ENCODE data around the gene OR52J3. TPM values are rescaled to one million over a fixed set of nuclear protein-coding genes. Genes with fewer than 3 reads are reported as not detected.

OR52J3 gene
- total RNA-seq, 4 donors from 2014 or later = not detected

GRCh38 chr11:5021996-5022395, 24.3 kb upstream of the OR52J3 start:
- no peak for DNase-seq
- H3K27ac ChIP-seq = no peak overlapping the region
- no peak for TF ChIP-seq POLR2A (IDR thresholded peaks at IDR 0.05)
- TF ChIP-seq, protein P1, sequence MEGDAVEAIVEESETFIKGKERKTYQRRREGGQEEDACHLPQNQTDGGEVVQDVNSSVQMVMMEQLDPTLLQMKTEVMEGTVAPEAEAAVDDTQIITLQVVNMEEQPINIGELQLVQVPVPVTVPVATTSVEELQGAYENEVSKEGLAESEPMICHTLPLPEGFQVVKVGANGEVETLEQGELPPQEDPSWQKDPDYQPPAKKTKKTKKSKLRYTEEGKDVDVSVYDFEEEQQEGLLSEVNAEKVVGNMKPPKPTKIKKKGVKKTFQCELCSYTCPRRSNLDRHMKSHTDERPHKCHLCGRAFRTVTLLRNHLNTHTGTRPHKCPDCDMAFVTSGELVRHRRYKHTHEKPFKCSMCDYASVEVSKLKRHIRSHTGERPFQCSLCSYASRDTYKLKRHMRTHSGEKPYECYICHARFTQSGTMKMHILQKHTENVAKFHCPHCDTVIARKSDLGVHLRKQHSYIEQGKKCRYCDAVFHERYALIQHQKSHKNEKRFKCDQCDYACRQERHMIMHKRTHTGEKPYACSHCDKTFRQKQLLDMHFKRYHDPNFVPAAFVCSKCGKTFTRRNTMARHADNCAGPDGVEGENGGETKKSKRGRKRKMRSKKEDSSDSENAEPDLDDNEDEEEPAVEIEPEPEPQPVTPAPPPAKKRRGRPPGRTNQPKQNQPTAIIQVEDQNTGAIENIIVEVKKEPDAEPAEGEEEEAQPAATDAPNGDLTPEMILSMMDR (IDR thresholded peaks at IDR 0.05) = no peak
- H3K27me3 ChIP-seq = no peaks in the 10 kb centered on the region
- no peak overlapping the region for H3K4me3 ChIP-seq
- no peaks in the 10 kb centered on the region for H3K36me3 ChIP-seq
- no peaks in the 10 kb centered on the region for H3K4me1 ChIP-seq
- H3K9me3 ChIP-seq = no peaks in the 10 kb centered on the region

GRCh38 chr11:5036669-5037068, 9.7 kb upstream of the OR52J3 start:
- no peaks in the 10 kb centered on the region for H3K4me1 ChIP-seq
- DNase-seq = no peak
- TF ChIP-seq, protein P1 (IDR thresholded peaks at IDR 0.05) = no peak
- TF ChIP-seq POLR2A (IDR thresholded peaks at IDR 0.05) = no peak

DNA sequence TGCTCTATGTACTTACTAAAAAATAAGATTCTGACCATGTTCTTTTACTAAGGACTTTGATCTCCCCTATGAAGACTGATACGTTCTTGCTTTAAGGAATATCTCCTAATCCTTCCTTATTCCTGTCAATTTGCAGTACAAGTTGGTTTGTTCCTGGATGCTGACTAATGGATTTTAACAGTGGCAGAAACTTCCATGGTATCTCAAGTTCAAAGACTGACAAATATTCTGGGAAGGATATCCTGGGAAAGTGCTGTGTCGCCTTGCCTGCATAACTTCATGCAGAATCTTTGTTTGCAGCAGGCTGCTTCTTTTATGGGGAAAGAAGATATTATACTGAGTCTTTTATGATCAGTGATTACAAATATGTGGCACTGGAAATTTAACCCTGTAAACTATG, 8.4 kb upstream of the OR52J3 start:
- no peak for DNase-seq
- Histone ChIP-seq H3K9me3 (no peaks in the 10 kb centered on the region), H3K27ac (no peak overlapping the region), H3K4me1 (no peaks in the 10 kb centered on the region), H3K27me3 (no peaks in the 10 kb centered on the region), H3K4me3 (no peak overlapping the region), H3K36me3 (no peaks in the 10 kb centered on the region)
- no peak for TF ChIP-seq POLR2A (IDR thresholded peaks at IDR 0.05)
- TF ChIP-seq, protein P1 (IDR thresholded peaks at IDR 0.05) = no peak

More at GRCh38 chr11:5036669-5037068, 9.7 kb upstream of the OR52J3 start:
- H3K4me3 ChIP-seq = no peak overlapping the region
- no peaks in the 10 kb centered on the region for H3K27me3 ChIP-seq
- H3K27ac ChIP-seq = no peak overlapping the region
- no peaks in the 10 kb centered on the region for H3K36me3 ChIP-seq
- H3K9me3 ChIP-seq = no peaks in the 10 kb centered on the region

DNA sequence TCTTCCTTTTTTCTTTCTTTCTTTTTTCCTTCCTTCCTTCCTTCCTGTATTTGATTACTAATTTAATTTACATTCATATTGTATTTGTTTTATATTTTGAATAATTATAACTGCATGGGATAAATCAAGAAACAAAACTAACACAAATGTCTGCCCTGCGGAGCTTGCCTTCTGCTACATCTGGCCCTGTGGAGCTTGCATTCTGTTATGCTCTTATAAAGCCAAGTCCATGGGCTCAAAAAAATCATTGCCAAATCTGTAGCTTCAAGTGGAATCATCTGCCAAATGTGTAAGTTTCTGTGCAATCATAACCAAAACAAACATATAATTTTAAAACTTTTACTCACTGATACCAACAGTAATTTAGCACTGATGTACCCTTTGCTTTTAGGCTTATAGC, 8.0 kb upstream of the OR52J3 start:
- no peaks in the 10 kb centered on the region for H3K36me3 ChIP-seq
- H3K27me3 ChIP-seq = no peaks in the 10 kb centered on the region
- H3K27ac ChIP-seq = no peak overlapping the region
- H3K9me3 ChIP-seq = no peaks in the 10 kb centered on the region
- H3K4me3 ChIP-seq = no peak overlapping the region
- no peak for TF ChIP-seq POLR2A (IDR thresholded peaks at IDR 0.05)
- TF ChIP-seq, protein P1 (IDR thresholded peaks at IDR 0.05) = no peak
- no peak for DNase-seq
- H3K4me1 ChIP-seq = no peaks in the 10 kb centered on the region

DNA sequence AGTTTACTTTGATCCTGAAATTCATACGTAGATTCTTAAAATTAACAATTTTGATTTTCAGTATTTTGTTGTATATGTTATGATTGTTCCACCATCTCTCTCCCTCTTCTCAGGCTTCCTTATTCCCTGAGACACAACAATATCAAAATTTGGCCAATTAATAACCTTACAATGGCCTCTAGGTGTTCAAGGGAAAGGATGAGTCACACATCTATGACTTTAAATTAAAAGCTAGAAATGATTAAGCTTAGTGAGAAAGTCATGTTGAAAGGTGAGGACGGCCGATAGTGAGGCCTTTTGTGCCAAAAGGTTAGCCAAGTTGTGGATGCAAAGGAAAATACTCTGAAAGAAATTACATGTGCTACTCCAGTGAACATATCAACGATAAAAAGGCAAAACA, 5.5 kb upstream of the OR52J3 start:
- TF ChIP-seq POLR2A (IDR thresholded peaks at IDR 0.05) = no peak
- TF ChIP-seq, protein P1 (IDR thresholded peaks at IDR 0.05) = no peak
- no peaks in the 10 kb centered on the region for H3K4me1 ChIP-seq
- no peak overlapping the region for H3K27ac ChIP-seq
- no peaks in the 10 kb centered on the region for H3K27me3 ChIP-seq
- H3K4me3 ChIP-seq = no peak overlapping the region
- H3K36me3 ChIP-seq = no peaks in the 10 kb centered on the region
- no peaks in the 10 kb centered on the region for H3K9me3 ChIP-seq
- no peak for DNase-seq

DNA sequence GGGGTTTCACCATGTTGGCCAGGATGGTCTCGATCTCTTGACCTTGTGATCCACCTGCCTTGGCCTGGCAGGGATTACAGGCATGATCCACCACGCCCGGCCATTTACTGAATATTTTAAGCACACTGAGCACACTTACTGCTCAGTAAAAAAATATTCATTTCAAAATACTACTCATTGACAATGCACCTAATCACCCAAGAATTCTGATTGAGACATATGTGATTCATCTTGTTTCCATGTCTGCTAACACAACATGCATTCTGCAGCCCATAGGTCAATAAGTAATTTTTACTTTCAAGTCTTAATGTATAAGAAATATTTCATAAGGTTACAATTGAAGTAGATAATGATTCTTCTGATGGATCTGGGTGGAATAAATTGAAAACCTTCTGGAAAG, 4.2 kb upstream of the OR52J3 start:
- Histone ChIP-seq H3K4me1 (no peaks in the 10 kb centered on the region), H3K27me3 (no peaks in the 10 kb centered on the region), H3K27ac (no peak overlapping the region), H3K4me3 (no peak overlapping the region), H3K9me3 (no peaks in the 10 kb centered on the region), H3K36me3 (no peaks in the 10 kb centered on the region)
- DNase-seq = no peak
- TF ChIP-seq, protein P1 (IDR thresholded peaks at IDR 0.05) = no peak
- no peak for TF ChIP-seq POLR2A (IDR thresholded peaks at IDR 0.05)
